HEK293 (cell line): ENCODE measurements around the gene KCTD6.

Experiments
- EGR2 ChIP-seq: fragments of 450-650 bp; formaldehyde crosslinking; IDR thresholded peaks from 2 replicates; pipeline ENCODE4 v1.5.1; 2016; ENCODE audit warnings: low read depth, missing biosample characterization, missing genetic modification characterization
- GFI1B ChIP-seq: fragments of 450-650 bp; formaldehyde crosslinking; IDR thresholded peaks from 2 replicates; pipeline ENCODE4 v1.5.1; 2016; ENCODE audit warnings: missing biosample characterization, missing genetic modification characterization
- GLI2 ChIP-seq: fragments of 450-650 bp; formaldehyde crosslinking; IDR thresholded peaks from 2 replicates; pipeline ENCODE4; 2017; ENCODE audit warnings: missing biosample characterization, missing genetic modification characterization, low read depth, borderline replicate concordance
- GLIS1 ChIP-seq: fragments of 450-650 bp; formaldehyde crosslinking; IDR thresholded peaks from 2 replicates; pipeline ENCODE4 v1.5.1; 2016; ENCODE audit warnings: missing biosample characterization, missing genetic modification characterization
- GLIS2 ChIP-seq: fragments of 450-650 bp; formaldehyde crosslinking; IDR thresholded peaks from 2 replicates; pipeline ENCODE4 v1.5.1; 2016; ENCODE audit warnings: missing biosample characterization, missing genetic modification characterization
- RBAK ChIP-seq: fragments of 450-650 bp; formaldehyde crosslinking; IDR thresholded peaks from 2 replicates; pipeline ENCODE4 v1.5.1; 2016; ENCODE audit warnings: missing biosample characterization, missing genetic modification characterization
- SP3 ChIP-seq: fragments of 450-650 bp; formaldehyde crosslinking; IDR thresholded peaks from 2 replicates; pipeline ENCODE4 v1.5.1; 2016; ENCODE audit warnings: missing biosample characterization, missing genetic modification characterization
- ZBTB48 ChIP-seq: fragments of 450-650 bp; formaldehyde crosslinking; IDR thresholded peaks from 2 replicates; pipeline ENCODE4 v1.5.1; 2016; ENCODE audit warnings: missing biosample characterization, missing genetic modification characterization
- ZFP37 ChIP-seq: fragments of 450-650 bp; formaldehyde crosslinking; IDR thresholded peaks from 2 replicates; pipeline ENCODE4 v1.5.1; 2016; ENCODE audit warnings: missing biosample characterization, missing genetic modification characterization
- ZNF184 ChIP-seq: fragments of 450-650 bp; IDR thresholded peaks from 2 replicates; pipeline ENCODE4 v1.5.1; 2018; ENCODE audit warnings: missing biosample characterization, mild to moderate bottlenecking, missing genetic modification characterization
- ZNF292 ChIP-seq: fragments of 450-650 bp; formaldehyde crosslinking; IDR thresholded peaks from 2 replicates; pipeline ENCODE4 v1.5.1; 2016; ENCODE audit warnings: low read depth, missing biosample characterization, missing genetic modification characterization, borderline replicate concordance
- ZNF311 ChIP-seq: fragments of 450-650 bp; formaldehyde crosslinking; IDR thresholded peaks from 2 replicates; pipeline ENCODE4 v1.5.1; 2017; ENCODE audit warnings: missing biosample characterization, missing genetic modification characterization, borderline replicate concordance
- ZNF416 ChIP-seq: fragments of 450-650 bp; formaldehyde crosslinking; IDR thresholded peaks from 2 replicates; pipeline ENCODE4 v1.5.1; 2016; ENCODE audit warnings: missing biosample characterization, missing genetic modification characterization
- ZNF521 ChIP-seq: fragments of 450-650 bp; formaldehyde crosslinking; IDR thresholded peaks from 2 replicates; pipeline ENCODE4 v1.5.1; 2017; ENCODE audit warnings: missing biosample characterization, mild to moderate bottlenecking, missing genetic modification characterization
- ZNF549 ChIP-seq: fragments of 450-650 bp; IDR thresholded peaks from 2 replicates; pipeline ENCODE4 v1.5.1; 2018; ENCODE audit warnings: missing biosample characterization, missing genetic modification characterization, mild to moderate bottlenecking, inconsistent platforms, moderate library complexity
- ZNF610 ChIP-seq: fragments of 450-650 bp; formaldehyde crosslinking; IDR thresholded peaks from 2 replicates; pipeline ENCODE4 v1.5.1; 2016; ENCODE audit warnings: missing biosample characterization, missing genetic modification characterization, borderline replicate concordance
- ZNF629 ChIP-seq: fragments of 450-650 bp; formaldehyde crosslinking; IDR thresholded peaks from 2 replicates; pipeline ENCODE4 v1.5.1; 2017; ENCODE audit warnings: missing biosample characterization, missing genetic modification characterization
- ZNF664 ChIP-seq: fragments of 450-650 bp; formaldehyde crosslinking; IDR thresholded peaks from 2 replicates; pipeline ENCODE4 v1.5.1; 2016; ENCODE audit warnings: missing biosample characterization, missing genetic modification characterization
- ZNF701 ChIP-seq: fragments of 450-650 bp; formaldehyde crosslinking; IDR thresholded peaks from 2 replicates; pipeline ENCODE4 v1.5.1; 2016; ENCODE audit warnings: missing biosample characterization, missing genetic modification characterization
- ZNF707 ChIP-seq: fragments of 450-650 bp; formaldehyde crosslinking; IDR thresholded peaks from 2 replicates; pipeline ENCODE4 v1.5.1; 2016; ENCODE audit warnings: missing biosample characterization, missing genetic modification characterization
- ZNF76 ChIP-seq: fragments of 450-650 bp; formaldehyde crosslinking; IDR thresholded peaks from 2 replicates; pipeline ENCODE4; 2016; ENCODE audit warnings: low read depth, missing biosample characterization, missing genetic modification characterization, borderline replicate concordance
- ZNF776 ChIP-seq: fragments of 450-650 bp; formaldehyde crosslinking; IDR thresholded peaks from 2 replicates; pipeline ENCODE4 v1.5.0; 2017; ENCODE audit warnings: missing biosample characterization, missing genetic modification characterization, borderline replicate concordance
- ZSCAN16 ChIP-seq: fragments of 450-650 bp; formaldehyde crosslinking; IDR thresholded peaks from 2 replicates; pipeline ENCODE4 v1.5.1; 2016; ENCODE audit warnings: missing biosample characterization, missing genetic modification characterization
- TF ChIP-seq, protein P1 (sequence below): fragments of 450-650 bp; formaldehyde crosslinking; IDR thresholded peaks from 2 replicates; pipeline ENCODE4 v1.5.1; 2016; ENCODE audit warnings: missing biosample characterization, missing genetic modification characterization
- TF ChIP-seq, protein P2 (sequence below): fragments of 450-650 bp; formaldehyde crosslinking; conservative IDR thresholded peaks from 2 replicates; pipeline ENCODE4 v1.5.1; 2016; ENCODE audit warnings: low read depth, missing biosample characterization, missing genetic modification characterization
- TF ChIP-seq, protein P3 (sequence below): fragments of 450-650 bp; formaldehyde crosslinking; IDR thresholded peaks from 2 replicates; pipeline ENCODE4 v1.5.1; 2016; ENCODE audit warnings: missing biosample characterization, missing genetic modification characterization
- TF ChIP-seq, protein P4 (sequence below): fragments of 450-650 bp; formaldehyde crosslinking; IDR thresholded peaks from 2 replicates; pipeline ENCODE4 v1.5.1; 2017; ENCODE audit warnings: missing biosample characterization, missing genetic modification characterization
- TF ChIP-seq, protein P5 (sequence below): fragments of 450-650 bp; formaldehyde crosslinking; IDR thresholded peaks from 2 replicates; pipeline ENCODE4 v1.5.1; 2016; ENCODE audit warnings: missing biosample characterization, missing genetic modification characterization

KCTD6 gene

DNA sequence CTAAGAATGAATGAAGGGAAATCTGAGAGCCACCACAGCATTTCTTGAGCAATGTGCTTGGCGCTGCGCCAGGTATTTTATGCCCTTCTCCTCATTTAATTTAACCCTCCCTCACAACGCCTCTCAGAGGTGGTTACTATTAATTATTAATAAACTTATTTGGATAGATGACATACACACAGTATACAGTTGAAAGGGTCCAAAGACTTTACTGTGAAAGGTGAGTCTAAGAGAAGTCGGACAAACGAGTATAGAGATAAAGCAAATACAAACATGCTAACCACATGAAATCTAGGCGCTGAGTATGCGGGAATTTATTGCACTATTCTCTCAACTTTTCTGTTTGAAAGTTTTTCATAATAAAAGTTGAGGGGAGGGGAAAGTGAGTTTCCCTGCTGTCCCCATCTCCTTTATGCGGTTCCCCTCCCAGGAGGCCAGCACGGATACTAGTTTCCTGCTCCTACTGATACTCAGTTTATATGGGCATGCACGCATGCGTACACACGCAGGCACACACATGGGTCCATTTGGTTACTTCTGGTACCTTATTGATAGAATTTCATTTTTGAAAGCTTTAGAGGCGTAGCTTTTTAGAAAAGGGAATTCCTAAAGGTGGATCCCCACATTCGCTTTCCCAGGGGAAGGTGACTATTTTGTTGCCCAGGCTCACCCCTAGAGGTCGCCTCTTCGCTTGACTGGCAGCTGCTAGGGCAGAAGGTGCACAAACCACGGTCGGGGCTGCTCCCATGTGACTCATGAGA lies 28.5 kb upstream of the KCTD6 start (continued):
- TF ChIP-seq ZNF521 (tag by site-specific recombination) (no peak), ZNF610 (tag by site-specific recombination) (no peak), ZNF664 (tag by site-specific recombination) (no peak), ZFP37 (tag by site-specific recombination) (no peak), ZNF701 (tag by site-specific recombination) (no peak), SP3 (tag by site-specific recombination) (no peak), ZBTB48 (tag by site-specific recombination) (no peak), EGR2 (no peak), GFI1B (tag by site-specific recombination) (no peak), ZNF629 (tag by site-specific recombination) (no peak; the same call in 1 of the 2 replicates), GLI2 (tag by site-specific recombination) (no peak), ZNF416 (tag by site-specific recombination) (no peak), ZNF311 (no peak), RBAK (tag by site-specific recombination) (no peak), GLIS1 (no peak), ZNF76 (no peak), ZSCAN16 (tag by site-specific recombination) (no peak), ZNF776 (tag by site-specific recombination) (no peak), ZNF292 (tag by site-specific recombination) (no peak), ZNF707 (tag by site-specific recombination) (no peak), ZNF184 (peak; percentile 77; the same call in 1 of the 2 replicates), ZNF549 (tag by site-specific recombination) (0 out of 2 replicates have a peak, but pooled peaks have one; percentile 42), GLIS2 (no peak)
- TF ChIP-seq, protein P1, sequence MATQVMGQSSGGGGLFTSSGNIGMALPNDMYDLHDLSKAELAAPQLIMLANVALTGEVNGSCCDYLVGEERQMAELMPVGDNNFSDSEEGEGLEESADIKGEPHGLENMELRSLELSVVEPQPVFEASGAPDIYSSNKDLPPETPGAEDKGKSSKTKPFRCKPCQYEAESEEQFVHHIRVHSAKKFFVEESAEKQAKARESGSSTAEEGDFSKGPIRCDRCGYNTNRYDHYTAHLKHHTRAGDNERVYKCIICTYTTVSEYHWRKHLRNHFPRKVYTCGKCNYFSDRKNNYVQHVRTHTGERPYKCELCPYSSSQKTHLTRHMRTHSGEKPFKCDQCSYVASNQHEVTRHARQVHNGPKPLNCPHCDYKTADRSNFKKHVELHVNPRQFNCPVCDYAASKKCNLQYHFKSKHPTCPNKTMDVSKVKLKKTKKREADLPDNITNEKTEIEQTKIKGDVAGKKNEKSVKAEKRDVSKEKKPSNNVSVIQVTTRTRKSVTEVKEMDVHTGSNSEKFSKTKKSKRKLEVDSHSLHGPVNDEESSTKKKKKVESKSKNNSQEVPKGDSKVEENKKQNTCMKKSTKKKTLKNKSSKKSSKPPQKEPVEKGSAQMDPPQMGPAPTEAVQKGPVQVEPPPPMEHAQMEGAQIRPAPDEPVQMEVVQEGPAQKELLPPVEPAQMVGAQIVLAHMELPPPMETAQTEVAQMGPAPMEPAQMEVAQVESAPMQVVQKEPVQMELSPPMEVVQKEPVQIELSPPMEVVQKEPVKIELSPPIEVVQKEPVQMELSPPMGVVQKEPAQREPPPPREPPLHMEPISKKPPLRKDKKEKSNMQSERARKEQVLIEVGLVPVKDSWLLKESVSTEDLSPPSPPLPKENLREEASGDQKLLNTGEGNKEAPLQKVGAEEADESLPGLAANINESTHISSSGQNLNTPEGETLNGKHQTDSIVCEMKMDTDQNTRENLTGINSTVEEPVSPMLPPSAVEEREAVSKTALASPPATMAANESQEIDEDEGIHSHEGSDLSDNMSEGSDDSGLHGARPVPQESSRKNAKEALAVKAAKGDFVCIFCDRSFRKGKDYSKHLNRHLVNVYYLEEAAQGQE, result no peak
- TF ChIP-seq, protein P2, sequence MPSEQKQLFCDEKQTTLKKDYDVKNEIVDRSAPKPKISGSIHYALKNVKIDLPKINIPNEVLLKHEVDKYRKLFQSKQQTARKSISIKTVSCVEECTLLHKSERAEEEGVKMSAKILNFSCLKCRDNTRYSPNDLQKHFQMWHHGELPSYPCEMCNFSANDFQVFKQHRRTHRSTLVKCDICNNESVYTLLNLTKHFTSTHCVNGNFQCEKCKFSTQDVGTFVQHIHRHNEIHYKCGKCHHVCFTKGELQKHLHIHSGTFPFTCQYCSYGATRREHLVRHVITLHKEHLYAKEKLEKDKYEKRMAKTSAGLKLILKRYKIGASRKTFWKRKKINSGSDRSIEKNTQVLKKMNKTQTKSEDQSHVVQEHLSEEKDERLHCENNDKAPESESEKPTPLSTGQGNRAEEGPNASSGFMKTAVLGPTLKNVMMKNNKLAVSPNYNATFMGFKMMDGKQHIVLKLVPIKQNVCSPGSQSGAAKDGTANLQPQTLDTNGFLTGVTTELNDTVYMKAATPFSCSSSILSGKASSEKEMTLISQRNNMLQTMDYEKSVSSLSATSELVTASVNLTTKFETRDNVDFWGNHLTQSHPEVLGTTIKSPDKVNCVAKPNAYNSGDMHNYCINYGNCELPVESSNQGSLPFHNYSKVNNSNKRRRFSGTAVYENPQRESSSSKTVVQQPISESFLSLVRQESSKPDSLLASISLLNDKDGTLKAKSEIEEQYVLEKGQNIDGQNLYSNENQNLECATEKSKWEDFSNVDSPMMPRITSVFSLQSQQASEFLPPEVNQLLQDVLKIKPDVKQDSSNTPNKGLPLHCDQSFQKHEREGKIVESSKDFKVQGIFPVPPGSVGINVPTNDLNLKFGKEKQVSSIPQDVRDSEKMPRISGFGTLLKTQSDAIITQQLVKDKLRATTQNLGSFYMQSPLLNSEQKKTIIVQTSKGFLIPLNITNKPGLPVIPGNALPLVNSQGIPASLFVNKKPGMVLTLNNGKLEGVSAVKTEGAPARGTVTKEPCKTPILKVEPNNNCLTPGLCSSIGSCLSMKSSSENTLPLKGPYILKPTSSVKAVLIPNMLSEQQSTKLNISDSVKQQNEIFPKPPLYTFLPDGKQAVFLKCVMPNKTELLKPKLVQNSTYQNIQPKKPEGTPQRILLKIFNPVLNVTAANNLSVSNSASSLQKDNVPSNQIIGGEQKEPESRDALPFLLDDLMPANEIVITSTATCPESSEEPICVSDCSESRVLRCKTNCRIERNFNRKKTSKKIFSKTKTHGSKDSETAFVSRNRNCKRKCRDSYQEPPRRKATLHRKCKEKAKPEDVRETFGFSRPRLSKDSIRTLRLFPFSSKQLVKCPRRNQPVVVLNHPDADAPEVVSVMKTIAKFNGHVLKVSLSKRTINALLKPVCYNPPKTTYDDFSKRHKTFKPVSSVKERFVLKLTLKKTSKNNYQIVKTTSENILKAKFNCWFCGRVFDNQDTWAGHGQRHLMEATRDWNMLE (tag by site-specific recombination), result no peak
- TF ChIP-seq, protein P3, sequence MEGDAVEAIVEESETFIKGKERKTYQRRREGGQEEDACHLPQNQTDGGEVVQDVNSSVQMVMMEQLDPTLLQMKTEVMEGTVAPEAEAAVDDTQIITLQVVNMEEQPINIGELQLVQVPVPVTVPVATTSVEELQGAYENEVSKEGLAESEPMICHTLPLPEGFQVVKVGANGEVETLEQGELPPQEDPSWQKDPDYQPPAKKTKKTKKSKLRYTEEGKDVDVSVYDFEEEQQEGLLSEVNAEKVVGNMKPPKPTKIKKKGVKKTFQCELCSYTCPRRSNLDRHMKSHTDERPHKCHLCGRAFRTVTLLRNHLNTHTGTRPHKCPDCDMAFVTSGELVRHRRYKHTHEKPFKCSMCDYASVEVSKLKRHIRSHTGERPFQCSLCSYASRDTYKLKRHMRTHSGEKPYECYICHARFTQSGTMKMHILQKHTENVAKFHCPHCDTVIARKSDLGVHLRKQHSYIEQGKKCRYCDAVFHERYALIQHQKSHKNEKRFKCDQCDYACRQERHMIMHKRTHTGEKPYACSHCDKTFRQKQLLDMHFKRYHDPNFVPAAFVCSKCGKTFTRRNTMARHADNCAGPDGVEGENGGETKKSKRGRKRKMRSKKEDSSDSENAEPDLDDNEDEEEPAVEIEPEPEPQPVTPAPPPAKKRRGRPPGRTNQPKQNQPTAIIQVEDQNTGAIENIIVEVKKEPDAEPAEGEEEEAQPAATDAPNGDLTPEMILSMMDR (tag by site-specific recombination), result peak; percentile 69
- TF ChIP-seq, protein P4, sequence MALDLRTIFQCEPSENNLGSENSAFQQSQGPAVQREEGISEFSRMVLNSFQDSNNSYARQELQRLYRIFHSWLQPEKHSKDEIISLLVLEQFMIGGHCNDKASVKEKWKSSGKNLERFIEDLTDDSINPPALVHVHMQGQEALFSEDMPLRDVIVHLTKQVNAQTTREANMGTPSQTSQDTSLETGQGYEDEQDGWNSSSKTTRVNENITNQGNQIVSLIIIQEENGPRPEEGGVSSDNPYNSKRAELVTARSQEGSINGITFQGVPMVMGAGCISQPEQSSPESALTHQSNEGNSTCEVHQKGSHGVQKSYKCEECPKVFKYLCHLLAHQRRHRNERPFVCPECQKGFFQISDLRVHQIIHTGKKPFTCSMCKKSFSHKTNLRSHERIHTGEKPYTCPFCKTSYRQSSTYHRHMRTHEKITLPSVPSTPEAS (tag by site-specific recombination), result no peak
- TF ChIP-seq, protein P5, sequence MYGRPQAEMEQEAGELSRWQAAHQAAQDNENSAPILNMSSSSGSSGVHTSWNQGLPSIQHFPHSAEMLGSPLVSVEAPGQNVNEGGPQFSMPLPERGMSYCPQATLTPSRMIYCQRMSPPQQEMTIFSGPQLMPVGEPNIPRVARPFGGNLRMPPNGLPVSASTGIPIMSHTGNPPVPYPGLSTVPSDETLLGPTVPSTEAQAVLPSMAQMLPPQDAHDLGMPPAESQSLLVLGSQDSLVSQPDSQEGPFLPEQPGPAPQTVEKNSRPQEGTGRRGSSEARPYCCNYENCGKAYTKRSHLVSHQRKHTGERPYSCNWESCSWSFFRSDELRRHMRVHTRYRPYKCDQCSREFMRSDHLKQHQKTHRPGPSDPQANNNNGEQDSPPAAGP (tag by site-specific recombination), result no peak
